Spleen (tissue), 7 donors: Measurements from ENCODE around the gene C5orf24.
"Not testable (repeated sequence)": the region's sequence is repeated elsewhere in the genome, so short reads cannot be mapped to it uniquely, and the experiment has no call there.

ENCODE experiments used
- CTCF ChIP-seq, 11 experiments: fragments of 200-600 bp in 7 of 11; fragments of 450-650 bp in 4 of 11; sonication (generic) in 4 of 11; IDR thresholded peaks in 8 of 11; conservative IDR thresholded peaks in 3 of 11; 1 replicate in 7 of 11; 2 replicates in 4 of 11; pipeline versions ENCODE4 v1.4.0 to v1.8.0; 2016 to 2021; ENCODE audit warnings: antibody characterized with exemption in 11 of 11, inconsistent platforms in 4 of 11, mild to moderate bottlenecking in 1 of 11
- POLR2A ChIP-seq, 3 donors: fragments of 450-650 bp; IDR thresholded peaks; one replicate each; pipeline ENCODE4 v1.5.1; 2017; ENCODE audit warnings: antibody characterized with exemption in 3 of 3, mild to moderate bottlenecking in 1 of 3
- POLR2AphosphoS5 ChIP-seq, 3 donors: sonication (generic); formaldehyde crosslinking; IDR thresholded peaks; one replicate each; pipeline ENCODE4 v1.5.1; 2017; ENCODE audit warnings: antibody characterized with exemption in 3 of 3
- donor health status: DM: no; HTN: no; CAD: no; lungs with moderate emphysema.
- donor health status: DM: no; HTN: no; CAD: no.
- donor health status: DM: no; HTN: no; CAD: no.

- not testable (repeated sequence) for TF ChIP-seq POLR2A (IDR thresholded peaks at IDR 0.05); CTCF (IDR thresholded peaks at IDR 0.05 in 8 of 11, conservative IDR thresholded peaks at IDR 0.05 in 3 of 11); POLR2AphosphoS5 (IDR thresholded peaks at IDR 0.05)
Observed at GRCh38 chr5:134881711-134882110, 35.9 kb downstream of the C5orf24 start.
